Activated T-helper 9 cell treated with anti-CD3 and anti-CD28 coated beads, Interleukin-2, amount 50 U/mL, for 16 hours (primary cell): Measurements from ENCODE around the gene ZNRF3.

Source experiments
- DNase-seq: peaks from one replicate; pipeline ENCODE4 v3.0.0-alpha.2; 2020; ENCODE audit warnings: low read depth

ZNRF3 gene

DNA sequence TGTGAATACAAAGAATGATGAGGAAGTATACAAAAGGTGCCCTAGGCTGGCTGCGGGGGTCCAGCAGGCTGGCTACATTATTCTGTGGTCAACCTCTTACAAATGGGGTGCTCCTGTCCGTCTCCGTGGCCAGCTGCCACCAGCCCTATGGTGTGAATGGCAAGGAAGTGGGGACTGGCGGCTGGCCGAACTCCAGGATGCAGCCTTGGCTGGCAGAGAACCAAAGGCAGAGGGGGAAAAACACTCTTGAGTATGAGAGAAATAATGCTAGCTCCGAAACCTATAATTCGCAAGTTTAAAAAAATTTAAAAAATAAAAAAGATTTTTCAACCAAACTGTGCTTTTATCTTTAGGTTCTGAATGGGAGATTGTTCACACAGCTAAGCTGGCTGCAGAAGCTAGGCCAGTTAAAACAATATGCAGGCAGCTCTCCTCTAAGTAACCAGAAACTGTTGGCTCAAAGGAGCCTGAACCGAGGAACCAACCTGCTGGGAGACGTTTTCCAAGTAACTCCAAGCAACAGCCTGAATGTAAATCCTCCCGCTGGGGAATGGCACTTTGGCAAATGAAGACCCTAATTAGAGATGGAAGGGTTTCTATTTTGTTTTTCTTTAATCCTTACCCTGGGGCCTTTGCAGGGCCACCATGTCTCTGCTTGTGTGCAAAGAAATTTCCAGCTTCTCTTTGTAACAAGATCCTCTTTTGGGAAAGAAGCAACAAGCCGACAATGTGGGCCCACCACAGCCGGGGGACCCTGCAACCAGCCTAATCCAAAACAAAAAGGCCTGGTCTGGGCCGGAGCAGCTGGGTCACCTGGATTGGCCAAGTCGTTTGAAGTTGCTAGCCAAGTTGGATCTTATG, 128.1 kb downstream of the ZNRF3 start:
- no peak for DNase-seq

- no peak for DNase-seq
Observed at GRCh38 chr22:29012101-29012433, 128.7 kb downstream of the ZNRF3 start.

DNA sequence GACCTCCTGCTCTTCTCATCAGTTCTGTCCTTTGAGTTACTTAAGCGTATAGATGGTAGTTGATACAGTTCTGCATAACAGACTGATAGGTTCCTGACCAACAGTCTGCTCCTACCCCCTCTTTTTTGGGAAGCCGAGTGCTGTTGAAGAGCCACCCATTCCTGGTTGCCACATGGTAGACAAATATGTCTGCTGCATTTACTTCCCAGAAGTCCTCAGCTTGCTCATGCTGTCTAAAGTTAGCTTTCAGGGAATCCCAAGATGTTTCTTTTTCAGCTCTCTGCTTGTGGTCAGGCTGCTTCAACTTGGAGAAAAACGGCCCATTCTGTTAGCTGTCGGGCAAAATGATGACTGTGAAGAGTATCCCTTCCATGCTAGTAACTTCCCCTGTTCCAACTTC, 129.6 kb downstream of the ZNRF3 start:
- DNase-seq = no peak

GRCh38 chr22:29014293-29014692, 130.9 kb downstream of the ZNRF3 start:
- no peak for DNase-seq

DNA sequence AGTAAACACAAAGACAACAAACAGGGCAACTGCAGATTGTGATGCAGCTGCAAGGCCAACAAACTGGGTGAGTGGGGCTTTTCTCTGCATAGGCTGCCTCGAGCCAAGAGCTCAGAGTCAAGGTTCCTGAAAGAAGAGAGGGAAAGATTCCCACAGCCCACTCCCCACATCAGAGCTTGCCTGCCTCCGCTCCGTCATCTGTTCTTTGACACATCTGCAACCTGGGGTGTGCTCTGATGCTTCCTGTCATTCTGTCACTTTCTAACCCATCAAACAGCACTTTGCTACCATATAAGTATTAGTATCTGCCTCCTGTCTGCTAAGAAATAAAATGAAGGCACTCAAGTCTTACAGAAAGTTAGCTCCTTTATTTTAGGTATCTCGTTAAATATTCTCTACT, 131.4 kb downstream of the ZNRF3 start:
- no peak for DNase-seq

GRCh38 chr22:29016067-29016938, 132.9 kb downstream of the ZNRF3 start:
- DNase-seq = no peak

DNA sequence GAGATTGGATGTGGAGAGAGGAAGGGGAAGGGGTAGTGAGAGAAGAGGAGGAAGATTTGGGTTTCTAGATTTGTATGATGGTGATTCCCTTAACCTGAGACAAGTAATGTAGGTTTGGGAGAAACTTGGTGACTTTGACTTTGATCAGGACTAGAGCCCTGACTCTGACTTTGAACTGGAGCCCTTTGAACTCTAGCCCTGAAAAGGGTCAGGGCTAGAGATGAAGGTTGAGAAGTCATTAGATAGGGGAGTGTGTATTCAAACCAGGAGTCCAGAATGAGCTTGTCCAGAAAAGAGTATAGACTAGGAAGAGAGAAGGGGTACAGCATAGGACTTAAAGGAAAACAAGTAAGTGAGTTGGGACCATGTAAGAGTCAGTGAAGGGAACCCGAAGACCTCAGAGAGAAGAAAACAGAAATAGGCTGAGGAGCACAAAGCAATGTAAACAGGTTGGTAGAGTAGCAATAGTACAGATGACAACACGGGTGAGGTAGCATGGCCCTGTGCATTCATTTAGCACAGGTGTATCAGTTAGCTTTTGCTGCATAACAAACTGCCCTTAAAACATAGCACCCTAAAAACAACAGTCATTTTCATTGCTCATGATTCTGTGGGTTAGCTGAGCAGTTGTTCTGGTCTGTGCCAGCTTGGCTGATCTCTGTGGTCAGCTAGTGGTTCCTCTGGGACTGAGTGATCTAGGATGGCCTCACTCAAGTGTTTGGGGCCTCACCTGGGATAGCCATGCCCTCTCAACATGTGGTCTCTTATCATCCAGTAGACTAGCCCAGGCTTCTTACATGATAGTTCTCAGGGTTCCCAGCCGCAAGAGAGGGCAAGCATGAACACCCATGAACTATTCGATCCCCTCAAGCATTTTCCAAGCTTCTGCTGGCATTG, 135.2 kb downstream of the ZNRF3 start:
- DNase-seq = no peak

DNA sequence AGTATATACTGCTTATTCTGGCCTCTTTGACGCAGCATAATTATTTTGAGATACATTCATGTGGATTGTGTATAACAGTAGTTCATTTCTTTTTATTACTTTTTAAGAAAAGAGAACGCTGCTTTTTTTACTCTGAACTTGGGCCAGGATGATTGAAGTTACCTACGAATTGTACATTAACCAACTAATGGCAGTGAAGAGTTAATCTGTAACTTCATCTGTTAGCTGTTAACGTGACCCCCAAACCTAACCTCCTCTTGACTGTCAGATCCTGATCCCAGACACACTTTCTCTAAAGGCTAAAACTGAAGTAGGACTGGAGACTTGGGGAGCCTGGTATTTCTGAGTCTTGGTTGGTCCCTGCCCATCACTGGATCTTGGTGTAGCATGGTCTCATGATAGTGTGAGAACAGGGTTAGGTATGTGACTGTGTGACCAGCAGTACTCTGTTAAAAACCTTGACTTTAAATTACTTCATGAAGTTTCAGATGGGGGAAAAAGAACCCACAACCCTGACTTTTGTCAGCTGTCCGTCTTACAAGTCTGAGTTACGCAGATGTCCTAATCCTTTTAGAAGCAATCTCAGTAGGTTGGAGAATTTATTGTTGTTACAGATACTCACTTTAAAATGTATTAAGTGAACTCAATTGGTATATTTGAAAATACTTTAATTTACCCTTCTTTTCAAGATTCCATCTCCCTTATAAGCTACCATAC, 138.9 kb downstream of the ZNRF3 start:
- DNase-seq = no peak

GRCh38 chr22:29023172-29023796, 139.9 kb downstream of the ZNRF3 start:
- no peak for DNase-seq

DNA sequence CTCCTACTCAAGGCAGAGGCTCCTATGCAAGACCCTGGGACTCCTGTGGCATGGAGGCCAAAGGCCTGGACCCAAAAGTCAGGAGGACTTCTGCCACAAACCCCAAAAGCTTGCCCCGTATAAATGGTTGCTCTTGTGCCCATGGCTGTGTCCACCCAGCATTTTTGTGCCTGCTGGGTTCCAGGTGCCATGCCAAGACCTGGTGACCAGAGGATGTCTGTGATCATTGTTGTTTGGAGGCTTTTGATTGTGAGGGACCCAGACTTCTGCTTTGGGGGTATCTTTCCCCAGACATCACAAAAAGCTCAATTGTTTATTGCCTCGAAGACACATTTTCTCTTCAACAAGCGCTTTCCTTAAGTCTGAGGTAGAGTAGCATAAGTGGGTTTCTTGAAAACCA, 143.2 kb downstream of the ZNRF3 start:
- DNase-seq = no peak

DNA sequence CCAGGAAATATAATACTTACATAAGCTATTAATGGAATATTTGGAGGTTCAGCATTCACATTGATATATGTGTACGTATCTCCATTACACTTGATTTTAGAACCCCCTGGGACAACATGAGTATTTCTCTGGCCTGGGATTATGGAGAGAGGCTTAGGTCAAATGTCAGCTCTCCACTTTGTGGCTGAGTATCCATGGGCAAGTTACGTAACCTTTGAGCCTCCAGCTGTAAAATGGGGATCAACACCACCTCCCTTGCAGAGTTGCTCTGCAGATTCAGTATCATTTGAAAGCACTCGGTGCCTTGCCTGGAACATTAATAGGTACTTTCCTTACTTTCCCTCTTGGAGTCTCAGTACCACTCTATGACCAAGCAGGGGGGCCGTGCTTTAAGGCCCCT, 145.1 kb downstream of the ZNRF3 start:
- DNase-seq = no peak

GRCh38 chr22:29029202-29030000, 146.0 kb downstream of the ZNRF3 start:
- no peak for DNase-seq

GRCh38 chr22:29030016-29030617, 146.7 kb downstream of the ZNRF3 start:
- DNase-seq = no peak

GRCh38 chr22:29030618-29031226, 147.3 kb downstream of the ZNRF3 start:
- DNase-seq = no peak

DNA sequence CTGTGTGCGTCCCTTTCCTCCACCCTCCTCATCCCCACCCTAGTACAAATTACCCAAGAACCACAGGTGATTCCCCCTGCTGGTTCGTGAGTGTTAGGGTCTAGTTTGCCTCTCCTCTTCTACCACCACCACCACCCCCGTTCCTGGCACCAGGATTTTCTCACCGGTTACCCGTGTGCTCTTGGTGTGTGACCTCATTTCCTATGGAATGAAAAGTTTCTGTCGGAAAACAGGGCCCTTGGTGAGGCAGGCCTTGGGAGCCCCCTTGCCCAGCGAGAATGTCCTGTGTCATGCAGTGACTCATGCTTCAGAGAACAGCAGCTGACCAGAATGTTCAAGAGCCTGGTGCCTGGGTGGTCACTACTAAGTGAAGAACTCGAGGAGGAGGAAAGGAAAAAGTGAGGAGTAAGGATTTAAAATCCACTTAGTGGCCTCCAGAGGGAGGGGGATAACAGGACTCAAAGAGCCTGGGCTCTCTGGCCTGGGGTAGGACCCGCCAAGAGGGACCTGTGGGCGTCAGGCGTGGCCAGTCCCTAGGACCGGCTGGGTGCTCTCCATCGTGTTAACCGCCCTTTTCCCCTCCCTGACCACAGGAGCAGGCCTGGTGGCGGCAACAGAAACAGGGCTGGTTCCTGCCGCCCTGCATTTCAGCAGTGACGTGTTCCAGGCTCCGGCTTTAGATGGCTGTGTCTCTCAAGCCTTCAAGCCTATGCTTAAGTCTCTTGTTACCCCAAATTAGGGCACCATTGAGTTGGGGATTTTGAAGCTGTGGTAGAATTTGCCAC, 148.0 kb downstream of the ZNRF3 start:
- no peak for DNase-seq

DNA sequence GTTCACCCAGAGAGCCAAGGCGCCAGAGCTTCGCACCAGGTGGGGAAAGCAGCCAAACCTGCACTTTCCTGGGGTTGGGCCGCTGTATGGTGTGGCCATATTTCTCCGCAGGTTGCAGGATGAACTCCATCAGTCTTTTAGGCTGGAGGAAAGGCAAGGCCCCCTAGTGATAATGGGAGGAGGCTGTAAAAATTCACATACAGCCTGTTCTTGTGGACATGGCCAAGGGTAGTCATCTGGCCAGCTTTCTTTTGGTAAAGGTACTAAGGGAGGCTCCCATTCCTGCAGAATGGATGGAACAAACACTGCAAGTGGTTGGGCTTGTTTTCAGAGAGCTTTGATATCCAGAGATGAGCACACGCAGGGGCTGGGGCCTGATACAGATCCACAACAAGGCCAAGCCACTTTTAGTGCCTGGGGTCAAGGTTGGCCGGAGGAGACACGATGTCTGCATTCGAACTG, 148.7 kb downstream of the ZNRF3 start:
- DNase-seq = no peak

- no peak for DNase-seq
Observed at GRCh38 chr22:29032584-29032983, 149.2 kb downstream of the ZNRF3 start.

- no peak for DNase-seq
Observed at GRCh38 chr22:29037340-29037932, 154.1 kb downstream of the ZNRF3 start.
